GM21737 (cell line): ENCODE data around the gene CSAG2.
"Not testable (repeated sequence)": the region's sequence is repeated elsewhere in the genome, so short reads cannot be mapped to it uniquely, and the experiment has no call there.

Source experiments
- ATAC-seq: cut with Tn5 transposase; IDR thresholded peaks from one replicate; pipeline ENCODE4 v1.9.1; 2021; ENCODE audit warnings: mild to moderate bottlenecking, moderate library complexity; ENCODE audit not compliant: unreplicated experiment

The CSAG2 gene

DNA sequence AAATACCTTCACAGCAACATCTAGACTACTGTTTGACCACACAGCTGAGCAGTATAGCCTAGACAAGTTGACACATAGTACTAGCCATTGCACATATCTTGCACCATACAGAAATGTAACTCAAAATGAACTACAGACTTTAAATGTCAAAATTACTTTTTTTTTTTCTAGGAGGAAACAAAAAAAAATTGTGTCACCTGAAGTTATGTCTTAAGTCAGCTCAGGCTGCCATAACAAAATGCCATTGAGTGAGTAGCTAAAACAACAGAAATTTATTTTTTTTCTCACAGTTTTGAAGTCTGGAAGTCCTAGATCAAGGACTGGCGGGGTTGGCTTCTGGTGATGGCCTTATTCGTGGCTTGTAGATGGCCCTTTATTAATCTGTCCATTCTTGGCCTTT is at the start of gene CSAG2:
Gene CSAG2 (minus strand): TSS at position 101 of the 400 bp plus-strand sequence. CDS start 161 bp downstream, outside the sequence.
- not testable (repeated sequence) for ATAC-seq

GRCh38 chrX:152754871-152755270 is 45.8 kb upstream of the CSAG2 start:
- ATAC-seq: not testable (repeated sequence)

- not testable (repeated sequence) for ATAC-seq
Observed at GRCh38 chrX:152753686-152754650, 44.9 kb upstream of the CSAG2 start, which contains the start of gene MAGEA2. TSS of gene MAGEA2 (minus strand) at chrX:152753842. CDS start at chrX:152751363, 2,479 bp downstream.

- ATAC-seq: no peak
Observed at GRCh38 chrX:152738560-152738959, 29.5 kb upstream of the CSAG2 start.

- not testable (repeated sequence) for ATAC-seq
Observed at GRCh38 chrX:152736528-152736927, 27.5 kb upstream of the CSAG2 start.

- ATAC-seq: no peak
Observed at GRCh38 chrX:152735860-152736511, 26.9 kb upstream of the CSAG2 start.

- no peak for ATAC-seq
Observed at GRCh38 chrX:152735101-152735500, 26.0 kb upstream of the CSAG2 start.

- ATAC-seq: not testable (repeated sequence)
Observed at GRCh38 chrX:152734143-152734858, 25.2 kb upstream of the CSAG2 start.

GRCh38 chrX:152733261-152733975 is 24.3 kb upstream of the CSAG2 start, which contains the start of the genes CSAG1 and MAGEA12:
TSS of gene CSAG1 (minus strand) at chrX:152733721. CDS start at chrX:152732460, 1,261 bp downstream.
TSS of gene MAGEA12 (plus strand) at chrX:152733757. CDS start at chrX:152736162, 2,405 bp downstream.
- no peak for ATAC-seq

- no peak for ATAC-seq
Observed at GRCh38 chrX:152725409-152725808, 16.3 kb upstream of the CSAG2 start.

GRCh38 chrX:152713815-152714787 is 5.0 kb upstream of the CSAG2 start, which contains the start of gene MAGEA2B:
TSS of gene MAGEA2B (plus strand) at chrX:152714628. CDS start at chrX:152717107, 2,479 bp downstream.
- ATAC-seq: not testable (repeated sequence)

DNA sequence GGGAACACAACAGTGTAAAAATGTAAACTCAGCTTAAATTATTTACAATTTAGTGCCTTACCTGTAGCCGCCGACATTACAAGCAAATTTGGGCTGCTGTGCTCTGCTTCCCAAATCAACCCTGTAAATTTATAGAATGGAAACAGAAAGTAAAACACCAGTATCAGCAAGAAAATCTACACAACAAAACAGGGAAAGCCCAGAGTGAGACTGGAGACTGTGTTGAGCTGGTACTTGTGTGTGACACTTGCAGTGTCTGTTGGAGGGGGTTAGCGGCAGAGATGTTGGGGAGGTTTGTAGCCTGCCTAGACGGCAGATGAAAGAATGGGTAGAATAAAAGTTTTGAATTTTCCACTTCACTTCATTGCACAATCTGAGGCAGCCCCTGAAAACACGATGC is 4.1 kb upstream of the CSAG2 start:
- not testable (repeated sequence) for ATAC-seq

GRCh38 chrX:152706500-152706899 is 2.6 kb downstream of the CSAG2 start:
- ATAC-seq: not testable (repeated sequence)

DNA sequence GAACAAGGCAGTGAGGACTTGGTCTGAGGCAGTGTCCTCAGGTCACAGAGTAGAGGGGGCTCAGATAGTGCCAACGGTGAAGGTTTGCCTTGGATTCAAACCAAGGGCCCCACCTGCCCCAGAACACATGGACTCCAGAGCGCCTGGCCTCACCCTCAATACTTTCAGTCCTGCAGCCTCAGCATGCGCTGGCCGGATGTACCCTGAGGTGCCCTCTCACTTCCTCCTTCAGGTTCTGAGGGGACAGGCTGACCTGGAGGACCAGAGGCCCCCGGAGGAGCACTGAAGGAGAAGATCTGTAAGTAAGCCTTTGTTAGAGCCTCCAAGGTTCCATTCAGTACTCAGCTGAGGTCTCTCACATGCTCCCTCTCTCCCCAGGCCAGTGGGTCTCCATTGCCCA is 8.7 kb downstream of the CSAG2 start:
- ATAC-seq: not testable (repeated sequence)

- ATAC-seq: not testable (repeated sequence)
Observed at GRCh38 chrX:152697952-152698931, 10.8 kb downstream of the CSAG2 start, which contains the start of gene MAGEA3. TSS of gene MAGEA3 (plus strand) at chrX:152698794. CDS start at chrX:152700833, 2,039 bp downstream.

GRCh38 chrX:152681012-152681411 is 28.1 kb downstream of the CSAG2 start:
- not testable (repeated sequence) for ATAC-seq

DNA sequence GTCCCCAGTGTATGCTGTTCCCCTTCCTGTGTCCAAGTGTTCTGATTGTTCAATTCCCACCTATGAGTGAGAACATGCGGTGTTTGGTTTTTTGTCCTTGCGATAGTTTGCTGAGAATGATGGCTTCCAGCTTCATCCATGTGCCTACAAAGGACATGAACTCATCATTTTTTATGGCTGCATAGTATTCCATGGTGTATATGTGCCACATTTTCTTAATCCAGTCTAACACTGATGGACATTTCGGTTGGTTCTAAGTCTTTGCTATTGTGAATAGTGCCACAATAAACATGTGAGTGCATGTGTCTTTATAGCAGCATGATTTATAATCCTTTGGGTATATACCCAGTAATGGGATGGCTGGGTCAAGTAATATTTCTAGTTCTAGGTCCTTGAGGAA is 34.4 kb downstream of the CSAG2 start:
- not testable (repeated sequence) for ATAC-seq
